A673 (cell line): ENCODE measurements around the gene KCTD2.

Source experiments
- CTCF ChIP-seq: fragments of 300-800, 200-600 bp; sonication (generic); conservative IDR thresholded peaks from 2 replicates; pipeline ENCODE4 v1.5.1; 2017; ENCODE audit warnings: low read depth, mild to moderate bottlenecking, antibody characterized with exemption, low read length, moderate library complexity, mixed read lengths
- EZH2 ChIP-seq: fragments of 200-600 bp; sonication (generic); IDR thresholded peaks from 2 replicates; pipeline ENCODE4 v1.6.1; 2017; ENCODE audit warnings: borderline replicate concordance, low read depth, mild to moderate bottlenecking, mixed read lengths, antibody characterized with exemption, low read length; ENCODE audit not compliant: poor library complexity, severe bottlenecking

DNA sequence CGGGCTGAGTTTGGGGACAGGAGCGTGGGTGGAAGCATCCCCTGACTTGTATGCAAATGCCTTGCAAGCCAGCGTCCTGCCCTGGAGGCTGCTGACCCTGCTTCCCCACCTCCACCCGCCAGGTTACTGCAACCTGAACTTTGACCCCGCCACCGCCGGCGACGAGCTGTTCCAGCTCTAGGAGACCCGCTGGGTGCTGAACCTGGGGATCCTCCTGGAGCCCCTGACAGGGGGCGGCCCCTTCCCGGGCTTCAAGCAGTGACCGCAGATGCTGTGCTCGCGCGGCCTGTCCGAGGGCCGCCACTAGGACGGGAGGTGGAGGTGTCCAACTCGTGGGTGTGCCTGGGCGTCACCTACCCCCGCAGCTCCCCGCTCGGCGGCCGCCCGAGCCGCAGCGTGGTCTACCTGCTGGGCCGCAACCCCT, 30.1 kb downstream of the KCTD2 start:
- TF ChIP-seq CTCF = no peak
- TF ChIP-seq EZH2 = no peak
